Measurements from ENCODE around the gene BATF2.
A peak's percentile ranks its signal among the peaks of the same experiment; 100 is the strongest.

GRCh38 chr11:65013130-65013887, 16.5 kb upstream of the BATF2 start:
- no peak for TF ChIP-seq CHD2 (IDR thresholded peaks at IDR 0.05; ENCODE audit: low read length, partially characterized antibody)
- no peak for TF ChIP-seq TEAD4 (IDR thresholded peaks at IDR 0.05; ENCODE audit: borderline replicate concordance, insufficient read depth)
- peak; percentile 71 for TF ChIP-seq CTCF (IDR thresholded peaks at IDR 0.05)
- no peak for TF ChIP-seq GABPA (IDR thresholded peaks at IDR 0.05; ENCODE audit: low read depth)
- peak; percentile 70 for TF ChIP-seq RAD21 (IDR thresholded peaks at IDR 0.05; ENCODE audit: low read length)
- TF ChIP-seq FOSL2 (IDR thresholded peaks at IDR 0.05; ENCODE audit: borderline replicate concordance, low read depth) = no peak
- TF ChIP-seq FOXJ3 (CRISPR knock-in tag; IDR thresholded peaks at IDR 0.05) = no peak

Data from SK-N-SH (cell line).